Keratinocyte (primary cell): ENCODE data around the gene ARFRP1. TPM values are rescaled to one million over a fixed set of nuclear protein-coding genes. Genes with fewer than 3 reads are reported as not detected.
A peak's percentile ranks its signal among the peaks of the same experiment; 100 is the strongest.

Experiments used
- DNase-seq: peaks from one replicate; pipeline ENCODE4 v3.0.0-alpha.2; 2011; ENCODE audit warnings: low read depth, missing footprints, low spot score
- FAIRE-seq: peaks from 2 replicates; lab custom pipeline; 2011; peaks lifted over from hg19 to GRCh38; lab: Jason Lieb, UNC
- H2AFZ ChIP-seq: 2 replicates; pipeline ENCODE4 v1.6.0; 2012; ENCODE audit warnings: low read length, control low read depth, inconsistent platforms; ENCODE audit not compliant: control insufficient read depth
- H3K27ac ChIP-seq: 2 replicates; pipeline ENCODE4 v1.5.1; 2011; ENCODE audit warnings: low read length; ENCODE audit not compliant: control insufficient read depth, insufficient read depth
- H3K27me3 ChIP-seq: 3 replicates; pipeline ENCODE4 v1.6.0; 2011; ENCODE audit warnings: low read length; ENCODE audit not compliant: control insufficient read depth, insufficient read depth; ENCODE audit errors: extremely low read depth
- H3K36me3 ChIP-seq, 2 experiments: 2 replicates in 1 of 2; 3 replicates in 1 of 2; pipeline ENCODE4 v1.5.1; 2011; ENCODE audit warnings: low read length in 2 of 2, mild to moderate bottlenecking in 1 of 2; ENCODE audit not compliant: control insufficient read depth in 2 of 2, insufficient read depth in 2 of 2; ENCODE audit errors: extremely low read depth in 1 of 2
- H3K4me1 ChIP-seq: 3 replicates; pipeline ENCODE4 v1.5.1; 2011; ENCODE audit warnings: low read length; ENCODE audit not compliant: control insufficient read depth, insufficient read depth; ENCODE audit errors: extremely low read depth
- H3K4me2 ChIP-seq: 3 replicates; pipeline ENCODE4 v1.6.0; 2011; ENCODE audit warnings: low read depth, low read length; ENCODE audit not compliant: control insufficient read depth, insufficient read depth; ENCODE audit errors: extremely low read depth
- H3K4me3 ChIP-seq, 3 experiments: fragments of 200-600 bp in 1 of 3; sonication (generic) in 1 of 3; 2 replicates in 2 of 3; 3 replicates in 1 of 3; pipeline ENCODE4 v1.5.1; 2011 to 2016; ENCODE audit warnings: low read length in 3 of 3, mild to moderate bottlenecking in 3 of 3, control low read depth in 2 of 3, inconsistent platforms in 1 of 3, low read depth in 1 of 3, mixed read lengths in 1 of 3, mixed run types in 1 of 3, moderate library complexity in 1 of 3; ENCODE audit not compliant: control insufficient read depth in 2 of 3, insufficient read depth in 2 of 3; ENCODE audit errors: extremely low read depth in 1 of 3
- H3K79me2 ChIP-seq: 2 replicates; pipeline ENCODE4 v1.6.0; 2012; ENCODE audit warnings: low read length; ENCODE audit not compliant: control insufficient read depth, insufficient read depth
- H3K9ac ChIP-seq: 3 replicates; pipeline ENCODE4 v1.6.0; 2011; ENCODE audit warnings: low read length; ENCODE audit not compliant: control insufficient read depth, insufficient read depth; ENCODE audit errors: extremely low read depth
- H3K9me1 ChIP-seq: 3 replicates; pipeline ENCODE4 v1.6.0; 2011; ENCODE audit warnings: low read length; ENCODE audit not compliant: control insufficient read depth, insufficient read depth; ENCODE audit errors: extremely low read depth
- H3K9me3 ChIP-seq: 2 replicates; pipeline ENCODE4 v1.5.1; 2012; ENCODE audit warnings: low read depth, low read length; ENCODE audit not compliant: control insufficient read depth
- H4K20me1 ChIP-seq: 3 replicates; pipeline ENCODE4 v1.6.0; 2011; ENCODE audit warnings: low read length; ENCODE audit not compliant: control insufficient read depth, insufficient read depth; ENCODE audit errors: extremely low read depth
- CTCF ChIP-seq, 3 experiments: IDR thresholded peaks in 1 of 3; conservative IDR thresholded peaks in 1 of 3; optimal IDR thresholded peaks in 1 of 3; 2 replicates in 2 of 3; 3 replicates in 1 of 3; pipeline versions ENCODE3 to v1.5.1; 2011; ENCODE audit warnings: low read length in 3 of 3, mild to moderate bottlenecking in 3 of 3, moderate library complexity in 2 of 3, control low read depth in 1 of 3, inconsistent platforms in 1 of 3; ENCODE audit not compliant: insufficient read depth in 2 of 3; ENCODE audit errors: extremely low read depth in 1 of 3
- EZH2 ChIP-seq: IDR thresholded peaks from one replicate; pipeline ENCODE4 v1.6.1; 2012; ENCODE audit warnings: inconsistent platforms, mild to moderate bottlenecking, low read length, moderate library complexity
- dilution Hi-C: fragments of 300-500 bp; cut with MboI; formaldehyde crosslinking; loops from one replicate; pipeline ENCODE4 v1.7.0; 2020; ENCODE audit warnings: low sequenced_read_pairs; ENCODE audit not compliant: extremely low pct_ligation_motif_present
- polyA plus RNA-seq, 5 experiments: library from polyadenylated mRNA; depleted of rRNA in 3 of 5; stranded (reverse) in 3 of 5; stranded (forward) in 1 of 5; unstranded in 1 of 5; fragments of >200 nt; gene quantifications; 1 replicate in 1 of 5; 2 replicates in 3 of 5; 3 replicates in 1 of 5; pipeline versions ENCODE4 v1.2.1 to v1.2.3, GENCODE V29; 2011 to 2012; ENCODE audit warnings: missing spikeins in 2 of 5, low read depth in 1 of 5, low replicate concordance in 1 of 5

The ARFRP1 gene
- polyA plus RNA-seq, 1 donor (not counting 4 experiments of a cell fraction or from before 2014, with no cell fraction given) = 30.4 TPM

- H3K9me3 ChIP-seq = no peaks in the 10 kb centered on the region
- H3K79me2 ChIP-seq = peaks cover 25% of the 10 kb centered on the region
- no peak for FAIRE-seq
- peak overlapping the region; percentile 83 for H3K9ac ChIP-seq
- no peaks in the 10 kb centered on the region for H3K9me1 ChIP-seq
- peak overlapping the region; percentile 55 for H3K27ac ChIP-seq
- peaks cover 12 to 17% of the 10 kb centered on the region in 2 experiments for H3K36me3 ChIP-seq
- H3K4me3 ChIP-seq = peak overlapping the region; percentile 81 to 97 (median 94)
- peak overlapping the region; percentile 96 for H2AFZ ChIP-seq
- no peaks in the 10 kb centered on the region for H3K27me3 ChIP-seq
- H4K20me1 ChIP-seq = no peaks in the 10 kb centered on the region
- H3K4me2 ChIP-seq = peak overlapping the region; percentile 80
- no peak for TF ChIP-seq CTCF (optimal IDR thresholded peaks at IDR 0.05 in 1 of 3, IDR thresholded peaks at IDR 0.05 in 1 of 3, conservative IDR thresholded peaks at IDR 0.05 in 1 of 3; ENCODE audit: extremely low read depth in 1 of 3, insufficient read depth in 2 of 3, low read length in 3 of 3)
- TF ChIP-seq EZH2 = no peak
- DNase-seq = no peak
- H3K4me1 ChIP-seq = peaks cover 14% of the 10 kb centered on the region
- dilution Hi-C loops = no loop called here
These were observed 49.0 kb downstream of the ARFRP1 start for GRCh38 chr20:63658749-63659187.

- peaks cover 9 to 17% of the 10 kb centered on the region in 2 experiments for H3K36me3 ChIP-seq
- no peak for TF ChIP-seq EZH2
- no peak for TF ChIP-seq CTCF (optimal IDR thresholded peaks at IDR 0.05 in 1 of 3, IDR thresholded peaks at IDR 0.05 in 1 of 3, conservative IDR thresholded peaks at IDR 0.05 in 1 of 3; ENCODE audit: extremely low read depth in 1 of 3, insufficient read depth in 2 of 3, low read length in 3 of 3)
- peak within 1 kb of the TSS; percentile 83 for H3K9ac ChIP-seq
- FAIRE-seq = no peak
- dilution Hi-C loops = no loop called here
- peaks cover 14% of the 10 kb centered on the region for H3K4me1 ChIP-seq
- H3K27me3 ChIP-seq = no peaks in the 10 kb centered on the region
- H3K79me2 ChIP-seq = peaks cover 25% of the 10 kb centered on the region
- no peaks in the 10 kb centered on the region for H3K9me3 ChIP-seq
- peak; percentile 30 for DNase-seq
- H3K9me1 ChIP-seq = no peaks in the 10 kb centered on the region
- H4K20me1 ChIP-seq = no peaks in the 10 kb centered on the region
- peak within 1 kb of the TSS; percentile 96 for H2AFZ ChIP-seq
- H3K27ac ChIP-seq = peak within 1 kb of the TSS; percentile 55
- H3K4me2 ChIP-seq = peak within 1 kb of the TSS; percentile 80
- peak within 1 kb of the TSS; percentile 81 to 97 (median 94) for H3K4me3 ChIP-seq
These were observed 49.6 kb downstream of the ARFRP1 start, which contains the start of gene RTEL1 for GRCh38 chr20:63657937-63658748. TSS of gene RTEL1 (plus strand) at chr20:63658312. CDS start at chr20:63659403, 1,091 bp downstream.
